Daoy (cell line): ENCODE measurements around the gene NFATC1. TPM values are rescaled to one million over a fixed set of nuclear protein-coding genes. Genes with fewer than 3 reads are reported as not detected.

Experiments used
- DNase-seq: peaks from one replicate; pipeline ENCODE4 v3.0.0-alpha.2; 2015; ENCODE audit warnings: low read depth
- total RNA-seq: library from RNA; depleted of rRNA; stranded (reverse); fragments of >200 nt; shearing (Covaris generic); gene quantifications from 2 replicates; pipeline ENCODE4 v1.2.3, GENCODE V29; 2014; rRNA removed

NFATC1 gene
- total RNA-seq = 1.5 and 2.1 TPM in 2 replicates

- DNase-seq = peak; percentile 80
These were observed at the start of gene NFATC1 for GRCh38 chr18:79395761-79396404. Gene NFATC1 (plus strand): TSS chr18:79395930. CDS start chr18:79396225, 295 bp downstream.

DNA sequence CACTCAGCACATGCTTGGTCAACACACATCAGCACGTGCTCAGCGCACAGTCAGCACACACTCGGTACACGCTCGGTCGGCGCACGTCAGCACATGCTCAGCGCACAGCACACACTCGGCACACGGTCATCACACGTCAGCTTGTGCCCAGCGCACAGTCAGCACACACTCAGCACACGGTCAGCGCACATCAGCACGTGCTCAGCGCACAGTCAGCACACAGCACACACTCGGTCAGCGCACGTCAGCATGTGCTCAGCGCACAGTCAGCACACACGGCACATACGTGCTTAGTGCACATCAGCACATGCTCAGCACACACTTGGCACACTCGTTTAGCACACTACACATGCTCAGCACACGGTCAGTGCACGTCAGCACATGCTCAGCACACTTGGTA, 49.7 kb upstream of the NFATC1 start:
- no peak for DNase-seq

- DNase-seq = no peak
These were observed 47.7 kb upstream of the NFATC1 start for GRCh38 chr18:79348066-79348465.

DNA sequence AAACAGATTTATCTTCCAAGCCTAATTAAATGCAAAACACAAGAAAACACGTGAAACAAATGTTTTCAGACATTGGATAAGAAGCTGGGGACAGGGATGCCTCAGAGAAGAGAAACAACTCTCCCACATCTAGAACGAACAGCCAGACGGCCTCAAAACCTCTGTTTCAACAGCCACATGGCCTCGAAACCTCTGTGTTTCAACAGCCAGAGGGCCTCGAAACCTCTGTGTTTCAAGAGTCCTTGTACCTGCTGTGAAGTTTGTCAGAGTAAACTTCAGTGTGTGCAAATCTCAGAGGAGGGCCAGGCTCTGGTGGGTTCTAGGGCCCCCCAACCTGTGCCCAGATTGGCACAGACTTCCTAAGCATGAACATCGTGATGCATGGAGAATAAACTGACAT, 43.3 kb upstream of the NFATC1 start:
- DNase-seq = no peak

DNA sequence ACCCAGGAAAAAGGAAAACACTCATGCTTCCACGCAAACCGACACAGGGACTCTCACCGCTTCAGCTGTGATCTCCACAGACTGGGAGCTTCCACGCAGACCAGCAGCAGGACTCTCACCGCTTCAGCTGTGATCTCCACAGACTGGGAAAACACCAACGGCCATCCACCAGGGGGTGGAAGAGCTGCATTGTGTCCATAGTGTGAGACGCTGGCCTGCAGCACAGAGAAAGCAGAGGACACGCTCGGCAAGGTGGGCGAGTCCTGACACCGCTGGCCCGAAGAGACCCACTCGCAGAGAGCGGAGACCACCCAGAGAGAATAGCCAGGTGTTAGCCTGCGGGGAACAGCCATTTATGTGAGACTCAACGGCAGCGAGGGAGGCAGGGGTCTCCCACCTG, 42.5 kb upstream of the NFATC1 start:
- DNase-seq = no peak

- no peak for DNase-seq
These were observed 41.4 kb upstream of the NFATC1 start for GRCh38 chr18:79354350-79354749.

GRCh38 chr18:79355433-79356335, 40.0 kb upstream of the NFATC1 start:
- no peak for DNase-seq

- no peak for DNase-seq
These were observed 39.3 kb upstream of the NFATC1 start for GRCh38 chr18:79356435-79356834.

DNA sequence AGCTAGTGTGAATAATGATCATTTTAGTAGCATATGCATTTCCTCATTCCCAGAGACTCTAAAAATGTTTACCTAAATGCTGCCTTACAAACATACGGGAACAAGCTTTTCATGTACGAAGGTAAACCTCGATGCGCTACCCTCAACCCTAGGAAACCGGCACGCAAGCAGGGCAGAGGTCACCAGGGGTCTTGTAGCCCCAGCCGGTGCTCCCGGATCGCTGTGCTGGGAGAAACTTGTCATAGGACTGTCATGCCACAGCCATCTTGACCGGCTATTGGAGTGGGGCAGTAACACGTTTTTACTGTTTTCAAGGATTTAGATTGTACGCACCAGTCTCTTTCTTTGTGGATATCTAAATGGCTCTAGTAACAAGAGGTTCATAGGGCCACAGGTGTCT, 34.8 kb upstream of the NFATC1 start:
- DNase-seq = no peak

GRCh38 chr18:79361766-79362522, 33.8 kb upstream of the NFATC1 start:
- peak; percentile 83 for DNase-seq

DNA sequence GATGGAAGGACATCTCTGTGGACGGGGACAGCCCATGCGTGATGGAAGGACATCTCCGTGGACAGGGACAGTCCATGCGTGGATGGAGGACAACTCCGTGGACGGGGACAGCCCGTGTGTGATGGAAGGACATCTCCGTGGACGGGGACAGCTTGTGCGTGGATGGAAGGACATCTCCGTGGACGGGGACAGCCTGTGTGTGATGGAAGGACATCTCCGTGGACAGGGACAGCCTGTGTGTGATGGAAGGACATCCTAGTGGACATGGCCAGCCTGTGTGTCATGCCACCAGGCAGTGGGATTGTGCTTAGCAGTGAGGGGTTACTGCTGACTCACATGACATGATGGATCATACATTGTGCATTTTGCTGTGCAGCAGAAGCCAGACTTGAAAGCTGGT, 30.0 kb upstream of the NFATC1 start:
- no peak for DNase-seq

- no peak for DNase-seq
These were observed 29.3 kb upstream of the NFATC1 start for GRCh38 chr18:79366177-79367094.

DNA sequence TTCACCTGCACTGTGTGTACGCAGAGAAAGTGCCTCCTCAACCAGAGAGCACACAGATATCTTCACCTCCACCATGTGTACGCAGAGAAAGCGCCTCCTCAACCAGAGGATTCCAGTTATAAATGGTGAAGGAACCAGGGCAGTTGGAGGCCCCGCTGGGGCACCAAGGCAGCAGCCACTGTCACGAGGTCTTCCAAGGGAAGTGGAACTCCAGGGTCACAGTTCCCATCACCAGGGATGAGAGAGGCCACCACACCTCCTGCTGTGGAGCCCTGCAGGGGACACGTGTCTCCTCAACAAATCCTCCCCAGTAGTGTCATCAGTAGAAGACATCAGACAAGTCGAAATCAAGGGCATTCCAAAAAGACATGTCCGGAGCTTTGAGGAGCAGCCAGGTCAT, 28.2 kb upstream of the NFATC1 start:
- no peak for DNase-seq

DNA sequence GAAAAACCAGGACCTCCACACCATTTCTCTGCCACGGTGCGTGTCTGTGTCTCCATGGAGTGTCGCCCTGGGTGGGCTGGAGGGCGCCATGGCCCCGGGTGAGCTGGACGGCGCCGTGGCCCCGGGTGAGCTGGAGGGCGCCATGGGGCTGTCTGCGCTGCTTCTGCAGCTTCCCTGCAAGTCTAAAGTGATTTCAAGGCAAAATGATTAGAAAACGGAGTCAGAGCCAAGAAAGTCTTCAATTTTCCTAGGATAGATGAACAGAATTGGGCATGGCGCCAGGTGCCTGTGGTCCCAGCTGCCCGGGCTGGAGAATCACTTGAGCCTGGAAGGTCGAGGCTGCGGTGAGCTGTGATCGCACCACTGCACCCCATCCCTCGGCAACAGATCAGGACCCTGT, 27.7 kb upstream of the NFATC1 start:
- DNase-seq = no peak

DNA sequence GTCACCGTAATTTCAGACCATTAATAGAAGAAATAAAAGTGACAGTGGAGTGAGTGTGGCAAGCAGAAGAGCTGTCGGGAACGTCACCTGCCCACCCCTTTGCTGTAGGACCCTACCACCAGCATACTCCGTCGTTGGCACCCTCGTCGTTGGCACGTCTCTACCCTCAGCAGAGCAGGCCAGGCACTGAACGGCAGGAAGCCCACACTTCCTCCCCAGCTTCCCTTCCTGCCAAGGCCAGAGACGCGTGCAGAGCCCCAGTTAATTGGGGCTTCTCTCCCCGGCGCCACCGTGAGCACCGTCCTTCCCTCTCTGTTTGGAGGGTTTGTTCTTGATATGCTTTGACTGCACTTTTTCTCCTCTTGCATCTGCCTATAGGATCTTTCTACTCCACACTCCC, 27.0 kb upstream of the NFATC1 start:
- DNase-seq = no peak

GRCh38 chr18:79371561-79372121, 24.1 kb upstream of the NFATC1 start:
- no peak for DNase-seq

DNA sequence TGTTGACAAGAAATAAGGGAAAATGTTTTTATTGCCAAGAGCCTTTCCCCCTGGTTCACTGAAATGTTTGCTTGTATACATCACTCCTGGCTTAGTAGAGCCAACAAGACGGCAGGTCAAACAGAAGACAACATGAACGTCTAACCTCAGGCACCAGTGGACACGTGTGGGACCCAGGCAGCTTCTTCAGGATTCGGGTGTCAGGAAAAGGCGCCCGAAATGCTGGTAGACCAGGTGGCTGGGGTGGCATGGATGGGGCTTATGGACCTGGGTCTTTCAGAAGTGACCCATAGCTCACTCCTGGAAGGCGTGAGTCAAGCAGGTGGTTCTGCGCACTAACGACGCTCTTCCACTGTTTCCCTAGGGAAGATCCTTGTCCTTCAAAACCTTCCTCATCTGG, 23.3 kb upstream of the NFATC1 start:
- no peak for DNase-seq

DNA sequence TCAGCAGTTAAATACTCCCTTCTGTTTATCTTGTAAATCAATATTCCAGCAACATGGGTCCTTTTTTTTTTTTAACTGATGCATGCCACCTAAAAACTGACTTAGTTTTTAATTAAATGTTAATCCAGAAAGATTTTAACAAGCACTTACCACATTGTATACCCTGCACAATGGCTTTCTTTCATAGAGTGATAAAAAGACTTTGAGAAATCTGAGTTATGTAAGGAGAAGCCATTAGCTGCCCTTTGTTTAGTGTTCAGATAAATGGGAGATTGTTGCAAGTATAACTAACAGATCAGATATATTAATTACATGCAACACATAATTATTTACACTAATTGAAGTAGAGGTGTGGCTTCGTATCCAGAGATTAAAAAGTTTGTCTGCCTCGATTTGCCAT, 22.7 kb upstream of the NFATC1 start:
- DNase-seq = no peak

DNA sequence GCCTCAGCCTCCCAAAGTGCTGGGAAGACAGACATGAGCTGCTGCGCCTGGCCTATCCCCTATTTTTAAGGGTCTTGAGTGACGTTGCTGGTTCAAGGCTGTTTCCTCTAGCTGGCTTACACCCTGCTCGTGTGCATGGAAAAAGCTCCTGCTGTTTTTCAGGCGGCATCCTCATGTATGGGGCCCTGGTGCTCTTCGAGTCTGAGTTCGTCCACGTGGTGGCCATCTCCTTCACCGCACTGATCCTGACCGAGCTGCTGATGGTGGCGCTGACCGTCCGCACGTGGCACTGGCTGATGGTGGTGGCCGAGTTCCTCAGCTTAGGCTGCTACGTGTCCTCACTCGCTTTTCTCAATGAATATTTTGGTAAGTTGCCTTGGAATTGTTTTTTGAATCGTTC, 22.0 kb upstream of the NFATC1 start:
- DNase-seq = no peak

DNA sequence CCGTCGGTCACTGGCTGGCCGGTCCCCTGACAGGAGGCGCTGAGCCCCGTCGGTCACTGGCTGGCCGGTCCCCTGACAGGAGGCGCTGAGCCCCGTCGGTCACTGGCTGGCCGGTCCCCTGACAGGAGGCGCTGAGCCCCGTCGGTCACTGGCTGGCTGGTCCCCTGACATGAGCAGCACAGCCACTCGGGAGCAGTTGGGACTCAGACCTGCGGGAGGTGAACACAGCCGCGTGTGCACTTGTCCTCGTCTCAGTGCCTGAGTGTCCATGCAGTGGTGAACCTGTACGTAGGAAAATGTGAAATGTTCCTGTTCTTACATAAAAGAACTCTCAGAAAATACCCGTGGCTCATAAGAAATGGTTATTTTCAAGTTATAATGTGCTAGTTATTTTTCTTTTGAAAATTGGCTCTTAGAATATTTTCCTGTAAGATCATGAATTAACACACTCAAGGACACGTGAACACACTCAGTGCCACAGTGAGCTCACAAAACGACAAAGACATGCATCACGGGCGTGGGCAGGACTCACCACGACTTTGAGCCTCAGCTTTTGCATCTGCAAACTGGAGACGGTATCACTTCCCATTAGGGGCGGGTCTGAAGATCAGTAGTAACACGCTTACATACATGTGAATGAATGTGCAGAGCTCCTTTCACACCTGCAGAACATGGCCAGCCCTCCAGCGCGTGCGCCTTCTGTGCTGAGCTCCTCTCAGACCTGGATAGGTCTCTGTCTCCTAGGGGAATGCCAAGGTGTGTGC, 21.1 kb upstream of the NFATC1 start:
- DNase-seq = no peak
